RWPE2 (cell line): ENCODE data around the gene LYSET.

Experiments
- ATAC-seq: fragments of 200-7000 bp; cut with Tn5 transposase; 3 replicates; pipeline ENCODE4 v1.9.1; 2021; ENCODE audit warnings: low read depth
- DNase-seq: peaks from one replicate; pipeline ENCODE4 v3.0.0-alpha.2; 2020; ENCODE audit warnings: low spot score
- H3K27ac ChIP-seq: fragments of 450-650 bp; 2 replicates; pipeline ENCODE4 v1.5.1; 2017; ENCODE audit warnings: mild to moderate bottlenecking; ENCODE audit not compliant: poor library complexity, severe bottlenecking
- H3K27me3 ChIP-seq: fragments of 250-450 bp; sonication (Bioruptor Pico); 2 replicates; pipeline ENCODE4 v1.5.1; 2021; ENCODE audit warnings: mild to moderate bottlenecking, moderate library complexity; ENCODE audit not compliant: insufficient read depth, poor library complexity, severe bottlenecking
- H3K36me3 ChIP-seq: fragments of 250-450 bp; sonication (Bioruptor Pico); 2 replicates; pipeline ENCODE4 v1.5.1; 2020; ENCODE audit warnings: low read depth, mild to moderate bottlenecking, moderate library complexity
- H3K4me1 ChIP-seq: fragments of 250-450 bp; sonication (Bioruptor Pico); 2 replicates; pipeline ENCODE4 v1.5.1; 2021; ENCODE audit warnings: mild to moderate bottlenecking, moderate library complexity; ENCODE audit not compliant: insufficient read depth, poor library complexity, severe bottlenecking
- H3K4me3 ChIP-seq: fragments of 250-450 bp; sonication (Bioruptor Pico); 2 replicates; pipeline ENCODE4 v1.5.1; 2021; ENCODE audit warnings: mild to moderate bottlenecking, moderate library complexity; ENCODE audit not compliant: severe bottlenecking
- H3K9me3 ChIP-seq: fragments of 250-450 bp; sonication (Bioruptor Pico); 2 replicates; pipeline ENCODE4 v1.5.1; 2021; ENCODE audit warnings: mild to moderate bottlenecking, moderate library complexity; ENCODE audit not compliant: severe bottlenecking
- TF ChIP-seq, protein P1 (sequence below): fragments of 450-650 bp; IDR thresholded peaks from one replicate; pipeline ENCODE4 v1.5.1; 2017; ENCODE audit warnings: mild to moderate bottlenecking, moderate library complexity; ENCODE audit not compliant: poor library complexity, severe bottlenecking

LYSET gene

DNA sequence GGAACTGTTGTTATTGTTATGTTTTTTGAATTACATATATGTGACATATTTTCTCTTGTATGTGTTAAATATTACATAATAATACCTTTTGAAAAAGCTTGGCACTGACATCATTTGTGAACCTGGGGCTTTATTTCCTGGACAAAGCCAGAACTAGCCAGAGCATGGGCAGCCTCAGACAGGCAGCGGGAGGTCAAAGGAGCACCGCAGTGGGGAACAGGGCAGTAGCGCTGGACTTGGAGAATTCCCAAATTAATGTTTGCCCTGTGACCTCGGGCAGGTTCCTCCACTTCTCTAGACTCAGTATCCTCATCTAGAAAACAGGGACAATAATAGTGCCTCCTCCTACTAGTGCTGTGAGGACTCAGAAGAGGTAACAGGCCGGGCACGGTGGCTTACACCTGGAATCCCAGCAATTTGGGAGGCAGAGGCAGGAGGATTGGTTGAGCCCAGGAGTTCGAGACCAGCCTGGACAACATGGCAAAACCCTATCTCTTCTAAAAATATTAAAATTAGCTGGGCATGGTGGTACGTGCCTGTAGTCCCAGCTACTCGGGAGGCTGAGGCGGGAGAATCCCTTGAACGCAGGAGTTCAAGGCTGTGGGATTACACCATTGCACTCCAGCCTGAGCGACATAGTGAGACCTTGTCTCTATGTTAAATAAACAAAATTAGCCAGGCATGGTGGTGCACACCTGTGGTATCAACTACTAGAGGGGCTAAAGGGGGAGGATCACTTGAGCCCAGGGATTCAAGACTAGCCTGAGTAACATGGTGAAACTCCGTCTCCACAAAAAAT, 42.1 kb upstream of the LYSET start:
- no peaks in the 10 kb centered on the region for H3K27me3 ChIP-seq
- H3K4me1 ChIP-seq, result no peaks in the 10 kb centered on the region
- H3K9me3 ChIP-seq, result no peaks in the 10 kb centered on the region
- TF ChIP-seq, protein P1, sequence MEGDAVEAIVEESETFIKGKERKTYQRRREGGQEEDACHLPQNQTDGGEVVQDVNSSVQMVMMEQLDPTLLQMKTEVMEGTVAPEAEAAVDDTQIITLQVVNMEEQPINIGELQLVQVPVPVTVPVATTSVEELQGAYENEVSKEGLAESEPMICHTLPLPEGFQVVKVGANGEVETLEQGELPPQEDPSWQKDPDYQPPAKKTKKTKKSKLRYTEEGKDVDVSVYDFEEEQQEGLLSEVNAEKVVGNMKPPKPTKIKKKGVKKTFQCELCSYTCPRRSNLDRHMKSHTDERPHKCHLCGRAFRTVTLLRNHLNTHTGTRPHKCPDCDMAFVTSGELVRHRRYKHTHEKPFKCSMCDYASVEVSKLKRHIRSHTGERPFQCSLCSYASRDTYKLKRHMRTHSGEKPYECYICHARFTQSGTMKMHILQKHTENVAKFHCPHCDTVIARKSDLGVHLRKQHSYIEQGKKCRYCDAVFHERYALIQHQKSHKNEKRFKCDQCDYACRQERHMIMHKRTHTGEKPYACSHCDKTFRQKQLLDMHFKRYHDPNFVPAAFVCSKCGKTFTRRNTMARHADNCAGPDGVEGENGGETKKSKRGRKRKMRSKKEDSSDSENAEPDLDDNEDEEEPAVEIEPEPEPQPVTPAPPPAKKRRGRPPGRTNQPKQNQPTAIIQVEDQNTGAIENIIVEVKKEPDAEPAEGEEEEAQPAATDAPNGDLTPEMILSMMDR, result no peak
- H3K36me3 ChIP-seq, result no peaks in the 10 kb centered on the region
- no peak overlapping the region for H3K27ac ChIP-seq
- no peak overlapping the region for H3K4me3 ChIP-seq
- DNase-seq (no peak), ATAC-seq (no peak)

DNA sequence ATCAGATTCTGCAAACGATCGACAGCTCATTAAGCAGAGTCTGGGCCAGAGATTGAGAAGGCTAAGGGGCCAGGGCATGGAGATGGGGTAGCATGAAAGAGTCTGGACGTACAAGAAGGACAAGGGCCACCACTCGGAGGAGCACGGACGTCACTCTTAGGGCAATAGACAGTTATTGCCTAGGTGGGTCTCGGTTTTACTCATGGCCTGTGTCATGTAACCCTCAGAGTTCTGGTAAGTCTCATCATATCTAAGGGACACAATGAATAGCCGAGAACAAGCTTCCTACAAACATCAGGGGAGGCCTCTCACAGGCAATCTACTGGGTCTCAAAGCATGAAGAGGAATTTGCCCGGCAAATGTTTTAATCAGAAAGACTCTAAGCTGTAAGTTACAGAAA, 39.0 kb upstream of the LYSET start:
- Histone ChIP-seq H3K9me3 (no peaks in the 10 kb centered on the region), H3K4me3 (no peak overlapping the region), H3K27ac (no peak overlapping the region), H3K4me1 (peaks cover 11% of the 10 kb centered on the region), H3K27me3 (no peaks in the 10 kb centered on the region), H3K36me3 (no peaks in the 10 kb centered on the region)
- ATAC-seq, result no peak
- no peak for DNase-seq
- TF ChIP-seq, protein P1, result no peak

DNA sequence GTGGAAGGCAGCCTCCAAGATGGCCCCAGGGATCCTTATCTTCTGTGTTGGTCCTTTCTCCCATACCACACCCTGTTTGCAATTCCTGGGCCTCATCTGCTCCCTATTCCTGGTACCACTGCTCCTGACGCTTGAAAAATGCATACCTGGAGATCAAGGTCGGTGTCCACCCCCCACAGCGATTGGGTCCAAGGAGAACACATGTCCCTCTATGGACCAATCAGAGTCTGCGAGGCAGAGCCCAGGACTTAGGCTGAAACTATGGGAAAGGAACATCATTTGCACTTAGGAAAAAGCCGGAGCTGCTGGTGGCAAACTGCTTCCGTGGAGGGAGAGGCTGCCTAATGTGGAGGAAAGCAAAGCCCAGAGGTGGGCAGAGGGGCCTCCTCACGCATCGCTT, 36.1 kb upstream of the LYSET start:
- Histone ChIP-seq H3K4me3 (no peak overlapping the region), H3K36me3 (no peaks in the 10 kb centered on the region), H3K4me1 (peaks cover 19% of the 10 kb centered on the region), H3K9me3 (no peaks in the 10 kb centered on the region), H3K27ac (no peak overlapping the region), H3K27me3 (no peaks in the 10 kb centered on the region)
- ATAC-seq (no peak), DNase-seq (no peak)
- TF ChIP-seq, protein P1, result no peak

DNA sequence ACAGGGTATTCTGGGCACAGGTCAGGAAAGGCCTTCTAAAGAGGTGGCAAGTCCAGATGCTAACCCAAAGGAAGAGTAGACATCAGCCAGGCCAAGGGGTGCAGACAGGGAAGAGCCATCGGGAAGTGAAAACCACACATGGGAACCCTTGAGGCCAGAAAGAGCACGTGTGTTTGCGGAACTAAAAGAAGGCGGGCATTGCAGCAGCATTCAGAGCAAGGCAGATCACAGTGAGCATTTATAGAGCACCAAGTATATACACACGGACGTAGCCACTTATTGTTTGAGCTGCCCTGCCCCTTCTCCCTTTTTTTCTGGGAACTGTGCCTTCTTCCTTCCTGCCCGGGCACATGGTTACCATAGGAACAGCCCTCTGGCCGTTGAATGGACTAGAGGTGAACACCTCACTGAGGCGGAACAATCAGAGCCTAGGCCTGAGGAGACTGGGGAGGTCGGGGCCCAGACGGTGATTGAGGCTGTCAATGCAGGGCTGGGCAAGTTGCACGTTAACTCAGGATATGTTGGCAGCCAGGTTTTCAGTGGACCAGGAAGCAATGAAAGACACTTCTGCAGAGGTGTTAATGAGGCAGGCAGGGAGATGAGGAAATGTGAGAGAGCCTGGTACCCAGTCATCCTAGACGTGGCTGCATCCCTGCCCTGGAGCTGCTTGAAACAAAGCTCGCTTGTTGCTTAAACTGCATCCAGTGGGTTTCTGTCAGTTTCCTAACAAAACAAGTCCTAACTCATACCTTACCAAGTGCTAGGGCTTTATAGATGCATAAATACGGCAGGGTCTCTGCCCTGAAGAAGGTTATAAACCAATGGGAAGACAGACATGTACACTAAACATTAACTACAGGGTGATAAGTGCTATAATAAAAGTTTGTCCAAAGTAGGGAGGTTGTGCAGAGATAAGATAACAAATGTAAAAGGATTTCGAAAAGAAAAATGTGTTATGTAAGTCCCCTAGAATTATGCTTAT, 34.6 kb upstream of the LYSET start:
- peak overlapping the region; percentile 80 for H3K27ac ChIP-seq

More for the DNA sequence above, 34.6 kb upstream of the LYSET start:
- H3K4me3 ChIP-seq, result no peak overlapping the region
- H3K27me3 ChIP-seq, result no peaks in the 10 kb centered on the region
- H3K9me3 ChIP-seq, result no peaks in the 10 kb centered on the region
- peaks cover 19% of the 10 kb centered on the region for H3K4me1 ChIP-seq
- ATAC-seq, result peak; percentile 50
- no peaks in the 10 kb centered on the region for H3K36me3 ChIP-seq
- TF ChIP-seq, protein P1, result no peak
- no peak for DNase-seq
